ENCODE data around the gene PIP5K1C.

Gene PIP5K1C

DNA sequence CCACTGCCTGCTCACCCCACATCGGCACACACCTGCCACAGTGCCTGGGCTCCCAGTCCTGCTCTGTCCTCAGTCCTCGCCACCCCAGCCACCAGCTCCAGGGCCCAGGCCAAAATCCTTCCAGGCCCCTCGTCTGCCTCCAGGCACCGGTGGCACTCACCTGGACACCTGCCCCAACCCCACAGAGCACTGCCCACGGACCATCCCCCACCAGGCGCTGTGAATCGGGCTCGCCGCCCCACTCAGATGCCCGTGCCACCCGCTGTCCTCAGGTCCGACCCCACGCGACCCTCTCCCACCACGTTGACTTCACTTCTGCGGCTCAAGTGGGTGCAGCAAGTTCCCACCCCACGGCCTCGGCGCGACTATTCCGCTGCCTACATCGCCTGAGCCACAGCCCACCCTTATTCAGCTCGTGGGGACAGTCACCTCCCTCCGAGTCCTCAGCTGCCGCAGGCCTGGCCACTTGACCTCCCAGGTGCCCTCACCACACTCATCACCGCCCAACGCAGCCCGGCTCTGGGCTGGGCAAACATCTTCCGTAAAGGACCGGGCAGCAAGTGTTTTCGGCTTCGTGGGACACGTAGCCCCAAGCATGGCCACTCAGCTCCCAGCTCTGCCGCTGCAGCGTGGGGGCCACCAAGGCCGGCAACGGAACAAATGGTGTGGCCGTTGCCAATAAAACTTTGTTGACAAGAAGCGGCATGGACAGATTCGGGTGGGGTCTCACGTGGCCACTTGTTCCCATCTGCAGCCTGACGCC, 5.7 kb downstream of the PIP5K1C start:
- no peak for DNase-seq (ENCODE audit: low read depth)

DNA sequence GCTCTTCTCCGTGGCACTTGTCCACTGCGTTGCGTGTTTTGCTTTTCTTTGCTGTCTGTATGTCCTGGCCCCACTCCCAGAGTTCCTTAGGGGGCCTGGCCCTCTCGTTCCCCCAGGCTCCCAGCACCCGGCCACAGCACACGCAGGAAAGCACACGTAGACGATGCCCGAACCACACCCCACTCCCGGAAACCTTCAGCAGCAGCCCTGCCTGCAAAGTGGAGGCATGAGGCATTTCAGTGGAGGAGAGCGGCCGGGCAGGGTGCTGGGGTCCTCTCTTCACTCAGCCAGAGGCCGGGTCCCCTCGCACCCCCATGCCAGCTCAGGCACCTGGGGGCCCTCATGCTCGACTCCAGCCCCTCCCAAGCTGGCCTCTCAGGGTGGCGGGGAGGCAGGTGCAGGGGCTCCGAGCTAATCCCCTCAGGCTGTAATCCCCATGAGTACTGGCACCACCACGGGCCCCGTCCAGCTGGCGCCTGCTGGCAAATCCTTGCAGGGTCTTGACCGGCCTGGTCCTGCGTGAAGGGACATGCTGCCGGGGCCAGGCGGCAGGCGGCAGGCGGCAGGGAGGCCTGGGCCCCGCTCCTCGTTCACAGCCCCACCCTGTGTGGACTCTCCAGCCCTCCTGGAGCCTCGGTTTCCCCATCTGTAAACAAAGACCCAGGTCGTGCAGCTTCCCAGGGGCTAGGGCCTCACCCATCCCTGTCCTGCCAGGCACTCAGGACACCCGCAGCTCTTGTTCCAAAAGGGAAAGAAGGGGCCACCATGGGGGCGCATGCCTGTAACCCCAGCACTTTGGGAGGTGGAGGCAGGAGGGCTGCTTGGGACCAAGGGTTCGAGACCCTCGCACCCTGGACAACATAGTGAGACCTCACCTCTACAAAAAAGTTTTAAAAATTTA, 7.0 kb downstream of the PIP5K1C start:
- DNase-seq (ENCODE audit: low read depth), result no peak

DNA sequence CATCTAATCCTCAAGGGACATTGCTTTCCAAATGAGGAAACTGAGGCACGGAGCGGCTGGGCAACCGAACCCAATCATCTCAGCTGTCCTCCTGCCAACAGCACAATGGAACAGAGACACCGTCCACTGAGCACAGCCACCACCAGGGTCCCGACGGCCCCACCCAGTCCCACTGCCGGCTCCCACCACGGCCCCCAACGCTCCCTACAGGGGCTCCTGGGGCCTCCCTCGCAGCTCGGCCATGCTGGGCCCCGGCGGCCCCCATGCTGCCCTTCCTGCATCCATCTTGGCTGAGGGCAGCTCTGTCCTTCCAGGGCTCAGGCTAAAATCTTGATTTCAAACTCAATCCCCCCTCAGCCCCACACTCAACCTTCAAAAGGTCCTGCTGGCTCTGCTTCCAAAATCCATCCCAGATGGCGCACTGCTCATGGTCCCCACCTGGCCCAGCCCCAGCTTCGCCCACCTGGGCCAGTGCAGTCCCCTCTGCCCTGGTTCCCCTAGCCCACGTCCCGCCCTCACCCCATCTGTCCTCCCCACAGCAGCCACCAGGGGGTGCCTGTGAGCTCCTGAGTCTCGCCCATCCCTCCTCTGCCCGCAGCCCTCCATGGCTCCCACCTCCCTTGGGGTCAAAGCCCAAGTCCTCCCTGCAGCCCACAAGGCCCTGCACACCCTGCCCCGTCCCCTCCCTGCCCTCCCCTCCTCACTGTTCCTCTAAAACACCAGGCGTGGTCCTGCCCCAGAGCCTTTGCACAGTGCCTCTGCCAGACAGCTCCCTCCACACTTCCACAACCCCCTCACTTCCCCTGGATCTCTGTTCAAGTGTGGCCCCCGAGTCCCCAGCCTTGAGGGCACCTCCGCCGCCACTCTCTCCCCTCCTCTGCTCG, 7.9 kb downstream of the PIP5K1C start:
- no peak for DNase-seq (ENCODE audit: low read depth)

DNA sequence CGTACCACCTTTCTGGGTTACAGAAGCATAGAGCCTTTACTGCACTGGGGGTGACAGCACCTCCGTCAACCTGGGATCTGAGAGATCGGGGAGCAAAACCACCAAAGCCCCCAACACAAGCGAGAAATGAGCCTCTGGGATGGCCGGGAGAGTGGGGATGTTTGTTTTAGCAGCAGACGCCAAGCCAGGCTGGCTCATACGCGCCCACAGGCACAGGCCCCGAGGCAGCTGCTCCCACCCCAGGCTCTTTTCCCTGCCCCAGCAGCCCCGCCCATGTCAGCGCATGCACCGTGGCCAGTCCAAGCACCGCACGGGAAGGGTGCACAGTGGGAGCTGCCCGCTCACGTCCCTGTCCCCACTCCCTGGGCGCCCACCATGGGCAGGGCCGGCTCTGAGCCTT, 8.5 kb downstream of the PIP5K1C start:
- DNase-seq (ENCODE audit: low read depth), result no peak

DNA sequence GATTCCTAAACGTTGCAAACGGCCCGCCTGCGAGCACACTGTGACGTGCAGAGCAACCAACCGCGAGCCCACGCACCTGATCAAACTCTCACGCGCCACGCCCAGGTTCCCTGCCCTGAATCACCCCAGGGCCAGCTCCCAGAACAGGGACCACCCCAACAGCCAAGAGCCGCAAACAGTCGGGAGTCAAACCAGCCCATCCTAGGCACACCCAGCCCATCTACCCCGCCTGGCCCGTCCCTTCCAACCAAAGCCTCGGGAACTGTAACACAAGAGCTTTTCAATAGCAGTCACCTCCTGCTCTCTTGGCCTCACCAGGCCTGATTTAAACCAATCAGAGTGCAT, 8.9 kb downstream of the PIP5K1C start:
- no peak for DNase-seq (ENCODE audit: low read depth)

DNA sequence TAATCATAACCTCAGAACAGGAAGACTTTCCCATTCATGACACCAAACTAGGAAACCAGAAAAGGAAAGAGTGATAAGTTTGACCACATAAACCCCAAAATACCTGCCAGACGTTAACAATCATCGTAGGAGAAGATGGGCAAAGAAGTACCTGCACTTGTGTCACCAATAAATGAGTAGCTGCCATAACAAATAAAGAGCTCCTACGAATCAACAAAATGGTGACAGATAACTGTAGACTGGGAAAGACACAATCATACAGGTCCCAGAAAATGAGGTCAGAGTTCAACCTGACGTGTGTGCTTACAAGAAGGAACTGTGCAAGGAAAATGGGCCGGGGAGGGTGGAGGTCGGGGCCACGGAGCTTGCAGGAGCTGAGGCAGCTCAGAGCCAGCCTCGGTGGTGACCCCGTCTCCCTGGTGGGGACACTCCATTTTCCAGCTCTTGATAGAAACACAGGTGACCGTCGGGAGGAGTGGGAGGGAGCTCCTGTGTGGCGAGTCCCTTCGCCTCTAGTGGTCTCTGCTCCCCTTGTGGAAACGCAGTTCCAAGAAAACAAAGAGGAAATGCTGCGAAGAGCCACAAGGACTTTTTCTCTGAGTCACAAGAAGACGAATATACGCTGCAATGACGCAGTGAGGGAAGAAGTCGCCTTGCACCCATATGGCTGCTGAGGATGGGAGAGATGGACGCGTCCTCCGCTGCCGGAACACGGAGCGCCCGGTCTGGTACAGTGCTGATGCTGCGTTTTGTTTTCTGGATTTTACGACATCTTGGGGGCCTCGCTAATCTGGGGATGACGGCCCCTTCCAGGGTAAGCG, 9.5 kb downstream of the PIP5K1C start:
- DNase-seq (ENCODE audit: low read depth), result no peak

DNA sequence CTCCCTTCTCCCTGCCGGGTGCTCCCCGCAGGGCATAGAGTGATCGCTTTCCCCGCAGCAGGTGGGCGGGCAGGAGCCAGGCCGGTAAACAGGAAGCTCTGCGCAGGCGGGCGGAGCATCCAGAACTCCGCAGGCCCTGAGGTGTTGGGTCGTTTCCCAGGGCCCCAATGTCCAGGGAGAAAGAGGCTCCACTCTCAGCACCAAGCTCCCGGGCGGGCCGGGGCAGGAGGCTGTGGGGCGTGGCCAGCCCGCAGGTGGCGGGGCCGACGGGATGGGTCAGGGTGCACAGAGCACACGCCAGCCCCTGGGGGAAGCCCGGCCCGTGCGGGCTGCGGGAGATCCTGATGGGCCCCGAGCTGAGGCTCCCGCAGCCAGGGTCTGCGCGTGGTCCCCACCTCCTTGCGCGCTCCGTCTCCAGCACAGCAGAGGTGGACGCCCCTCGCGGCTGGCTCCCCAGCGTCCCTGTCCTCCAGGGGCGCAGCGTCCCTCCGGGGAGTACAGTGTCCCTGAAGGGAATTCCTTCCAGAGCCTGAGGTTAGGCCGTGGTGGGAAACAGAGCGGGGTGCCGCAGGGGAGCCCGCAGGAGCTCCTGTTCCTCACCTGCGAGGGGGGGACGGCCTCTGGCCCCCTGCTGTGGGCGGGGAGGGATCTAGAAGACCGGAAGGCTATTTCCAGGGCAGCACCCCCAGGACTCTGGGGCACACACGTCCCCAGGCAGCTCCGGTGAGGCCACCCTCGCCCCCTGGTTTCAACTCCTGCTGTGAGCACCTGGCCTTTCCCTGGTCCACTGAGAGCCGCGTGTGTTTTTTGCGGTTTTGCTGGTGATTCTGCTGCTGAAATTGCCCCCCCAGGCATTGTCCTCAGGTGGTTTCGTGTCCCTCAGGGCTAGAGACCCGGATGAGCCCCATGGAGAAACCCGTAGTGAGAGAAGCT, 12.2 kb downstream of the PIP5K1C start:
- DNase-seq (ENCODE audit: low read depth), result no peak

DNA sequence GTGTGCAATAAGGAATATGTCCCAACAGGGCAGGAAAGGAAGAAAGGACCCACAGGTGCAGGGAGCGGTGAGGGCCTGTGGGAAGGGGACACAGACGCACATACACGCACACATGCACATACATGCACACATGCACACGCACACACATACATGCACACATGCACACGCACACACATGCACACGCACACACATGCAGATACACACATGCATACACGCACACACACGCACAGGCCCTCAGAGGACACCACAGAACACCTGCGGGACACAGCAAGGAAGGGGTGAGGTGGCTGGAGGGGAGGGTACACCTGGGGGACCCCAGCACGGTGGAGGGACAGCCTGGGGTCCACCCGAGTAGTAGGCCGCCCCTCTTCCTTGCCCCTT, 12.9 kb downstream of the PIP5K1C start:
- DNase-seq (ENCODE audit: low read depth), result no peak

DNA sequence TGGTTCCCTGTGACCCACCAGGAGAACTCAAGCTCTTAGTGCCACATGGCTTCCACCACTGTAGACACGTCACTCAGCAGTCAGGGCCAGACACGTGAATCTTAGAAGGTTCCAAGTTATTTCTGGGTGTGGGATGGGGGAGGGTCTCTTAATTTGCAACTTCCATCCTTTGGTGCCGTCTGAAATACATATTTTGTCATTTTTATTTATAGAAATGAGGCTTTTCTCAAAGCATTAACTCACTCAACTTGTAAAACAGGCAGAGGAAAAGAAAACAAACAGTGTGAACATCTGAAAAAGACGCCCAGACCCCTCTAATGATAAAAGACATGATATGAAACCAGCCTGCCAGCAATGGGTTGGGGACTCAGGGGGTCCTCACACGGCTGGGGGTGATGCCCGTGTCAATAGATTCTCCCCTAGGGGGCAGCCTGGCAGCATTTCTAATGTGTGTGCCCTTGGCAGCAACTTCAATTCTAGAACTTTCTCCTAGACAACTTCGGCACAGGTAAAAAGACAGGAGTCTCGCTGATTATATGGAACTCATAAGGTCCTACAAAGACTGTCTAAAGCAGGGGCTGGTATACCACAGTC, 15.4 kb downstream of the PIP5K1C start:
- no peak for DNase-seq (ENCODE audit: low read depth)

DNA sequence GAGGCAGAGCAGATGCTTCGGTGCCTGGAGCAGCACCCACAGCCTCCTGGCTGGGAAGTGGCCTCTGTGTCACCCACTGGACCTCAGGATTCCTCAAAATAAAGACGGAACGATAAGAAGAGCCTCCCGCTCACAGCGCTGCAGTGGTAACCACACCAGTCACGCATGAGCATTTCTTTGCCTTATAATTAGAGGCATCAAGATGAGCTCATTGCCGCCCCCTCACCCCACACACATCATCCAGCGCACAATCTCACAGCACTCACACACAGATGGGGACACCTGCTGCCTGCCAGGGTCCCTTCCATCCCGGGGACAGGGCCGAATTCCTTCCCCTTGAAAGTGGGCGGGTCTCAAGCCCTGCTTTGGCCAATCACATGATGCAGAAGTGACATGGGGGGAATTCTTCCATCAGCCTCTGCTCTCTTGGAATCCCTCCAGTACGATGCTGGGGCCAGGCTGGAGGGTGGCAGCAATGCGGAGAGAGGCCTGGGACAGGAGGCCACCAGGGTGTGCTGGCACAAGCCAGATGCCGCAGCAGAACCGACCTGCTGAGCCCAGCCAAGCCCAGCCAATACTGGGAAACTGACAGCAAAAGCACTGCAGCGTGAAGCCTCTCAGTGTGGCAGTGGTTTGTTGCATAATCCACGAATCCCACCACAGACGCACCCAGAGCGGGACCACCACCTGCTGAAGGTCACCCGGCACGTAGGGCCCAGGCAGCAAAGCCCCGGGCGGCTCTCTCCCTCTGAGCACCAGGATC, 16.0 kb downstream of the PIP5K1C start:
- peak; percentile 81 for DNase-seq (ENCODE audit: low read depth)

DNA sequence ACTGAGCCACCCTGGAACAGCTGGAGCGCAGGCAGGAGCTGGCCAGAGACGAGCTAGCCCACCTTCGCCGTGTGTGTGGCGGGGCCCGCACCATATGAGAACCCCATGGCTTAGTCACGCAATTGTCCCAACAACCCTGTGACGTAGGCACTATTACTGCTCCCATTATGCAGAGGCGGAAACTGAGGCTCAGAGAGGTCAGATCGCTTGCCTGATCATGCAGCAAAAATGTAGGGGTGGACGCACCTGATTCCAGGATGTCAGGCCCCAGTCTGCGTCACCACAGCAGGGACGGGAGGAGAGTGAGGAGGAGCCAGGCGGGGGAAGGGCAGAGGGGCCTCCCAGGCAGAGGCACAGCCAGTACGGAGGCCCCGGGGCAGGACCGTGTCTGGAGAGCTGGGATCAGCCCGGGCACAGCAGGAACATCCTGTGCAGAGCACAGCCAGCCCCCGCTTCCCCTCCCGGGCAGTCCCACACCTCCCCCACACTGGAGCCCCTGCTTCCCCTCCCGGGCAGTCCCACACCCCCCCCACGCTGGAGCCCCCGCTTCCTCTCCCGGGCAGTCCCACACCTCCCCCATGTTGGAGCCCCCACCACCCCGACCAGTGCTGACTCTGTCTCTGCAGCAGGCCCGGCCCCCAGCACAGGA, 16.7 kb downstream of the PIP5K1C start:
- peak; percentile 88 for DNase-seq (ENCODE audit: low read depth)

DNA sequence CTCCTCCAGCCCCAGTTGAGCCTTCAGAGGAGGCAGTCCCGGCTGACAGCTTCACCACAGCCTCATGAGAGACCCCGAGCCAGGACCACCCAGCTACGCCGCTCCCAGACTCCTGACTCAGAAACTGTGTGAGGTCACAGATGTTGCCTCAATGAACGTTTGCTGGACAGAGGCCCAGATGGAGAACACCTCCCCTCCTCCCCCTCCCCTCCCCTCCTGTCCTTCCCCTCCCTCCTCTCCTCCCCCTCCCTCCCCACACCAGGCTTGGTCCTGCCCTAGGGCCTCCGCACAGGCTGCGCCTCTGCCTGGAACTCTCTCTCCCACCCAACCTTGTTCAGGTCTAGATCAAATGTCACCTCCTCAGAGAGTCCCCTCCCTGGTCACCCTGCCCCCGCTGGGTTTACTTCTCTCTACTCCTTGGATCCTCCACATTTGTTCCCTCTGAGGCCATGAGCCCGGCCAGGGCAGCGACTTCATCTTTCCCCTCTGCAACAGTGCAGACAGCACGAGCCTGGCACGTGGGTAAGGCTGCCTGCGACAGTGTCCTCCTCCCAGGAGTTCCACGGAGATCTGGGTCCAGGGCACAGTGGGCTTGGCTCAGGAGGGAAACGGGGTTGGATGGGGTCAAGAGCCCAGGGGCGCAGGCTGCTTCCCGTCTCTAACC, 17.4 kb downstream of the PIP5K1C start:
- DNase-seq (ENCODE audit: low read depth), result peak; percentile 86

DNA sequence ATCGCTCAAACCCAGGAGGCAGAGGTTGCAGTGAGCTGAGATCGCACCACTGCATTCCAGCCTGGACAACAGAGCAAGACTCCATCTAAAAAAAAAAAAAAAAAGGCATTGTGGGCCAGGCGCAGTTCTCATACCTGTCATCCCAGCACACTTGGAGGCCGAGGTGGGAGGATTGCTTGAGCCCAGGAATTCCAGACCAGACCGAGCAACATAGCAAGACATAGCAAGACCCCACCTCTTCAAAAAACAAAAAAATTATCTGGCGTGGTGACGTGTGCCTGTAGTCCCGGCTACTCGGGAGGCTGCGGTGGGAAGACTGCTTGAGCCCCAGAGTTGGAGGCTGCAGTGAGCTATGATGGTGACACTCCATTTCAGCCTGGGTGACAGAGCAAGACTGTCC, 18.0 kb downstream of the PIP5K1C start:
- no peak for DNase-seq (ENCODE audit: low read depth)

DNA sequence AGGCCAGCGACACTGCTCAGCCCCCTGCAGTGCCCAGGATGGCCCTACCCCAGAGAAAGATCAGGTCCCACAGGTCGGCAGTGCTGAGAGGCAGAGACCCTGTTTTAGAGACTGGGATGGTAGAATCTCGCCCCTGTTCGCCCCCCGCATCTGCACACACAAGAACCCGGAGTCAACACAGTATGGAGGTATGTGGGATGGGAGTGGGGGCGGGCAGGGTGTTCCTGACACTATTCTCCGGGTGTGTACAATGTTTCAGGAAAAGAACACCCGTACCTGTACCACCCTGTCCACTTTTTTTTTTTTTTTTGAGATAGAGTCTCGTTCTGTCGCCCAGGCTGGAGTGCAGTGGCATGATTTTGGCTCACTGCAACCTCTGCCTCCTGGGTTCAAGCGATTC, 19.3 kb downstream of the PIP5K1C start:
- no peak for DNase-seq (ENCODE audit: low read depth)

DNA sequence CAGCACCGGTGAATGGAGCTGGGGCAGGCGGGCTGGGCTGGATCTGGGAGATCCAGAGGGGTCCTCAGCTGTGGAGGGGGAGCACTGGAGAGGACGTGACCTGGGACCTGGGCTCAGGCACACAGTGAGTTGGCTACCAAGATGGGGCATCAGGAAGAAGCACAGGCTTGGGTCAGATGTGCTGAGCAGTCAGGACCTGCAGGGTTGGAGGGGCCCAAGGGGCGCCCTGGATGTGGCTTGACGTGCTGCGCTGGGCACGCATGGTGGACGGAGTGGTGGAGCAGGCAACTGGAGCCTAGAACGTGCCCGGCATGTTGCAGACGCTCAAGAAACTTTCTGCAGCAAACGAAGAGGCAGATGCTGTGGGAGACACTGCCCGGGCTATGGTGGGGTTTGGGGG, 20.7 kb downstream of the PIP5K1C start:
- DNase-seq (ENCODE audit: low read depth), result no peak

DNA sequence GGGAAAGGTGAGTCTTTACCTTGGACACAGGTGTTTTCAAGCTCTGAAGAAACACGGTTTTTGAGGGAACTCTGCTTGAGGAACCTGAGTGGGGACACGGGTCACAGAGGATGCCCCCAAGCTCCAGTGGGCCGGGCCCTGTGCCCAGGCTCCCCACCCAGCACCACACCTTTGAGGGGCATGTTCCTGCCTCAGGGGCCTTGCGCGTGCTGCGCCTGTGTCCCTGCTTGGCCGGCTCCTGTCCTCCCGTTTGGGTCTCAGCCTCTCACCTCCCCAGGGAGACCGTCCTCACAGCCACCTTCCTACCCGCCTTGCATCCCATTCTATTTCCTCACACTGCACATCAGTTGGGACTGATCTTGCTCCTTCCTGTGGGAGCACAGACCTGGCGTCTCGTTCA, 21.1 kb downstream of the PIP5K1C start:
- DNase-seq (ENCODE audit: low read depth), result no peak

DNA sequence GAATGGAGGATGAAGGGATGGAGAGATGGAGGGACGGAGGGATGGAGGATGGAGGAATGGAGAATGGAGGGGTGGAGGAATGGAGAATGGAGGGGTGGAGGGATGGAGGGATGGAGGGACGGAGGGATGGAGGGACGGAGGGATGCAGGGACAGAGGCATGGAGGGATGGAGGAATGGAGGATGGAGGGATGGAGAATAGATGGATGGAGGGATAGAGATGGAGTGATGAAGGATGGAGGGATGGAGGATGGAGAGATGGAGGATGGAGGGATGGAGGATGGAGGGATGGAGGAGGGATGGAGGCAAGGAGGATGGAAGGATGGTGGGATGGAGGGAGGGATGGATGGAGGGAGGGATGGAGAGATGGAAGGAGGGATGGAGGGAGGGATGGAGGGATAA, 22.1 kb downstream of the PIP5K1C start:
- no peak for DNase-seq (ENCODE audit: low read depth)

Measured in iris pigment epithelial cell (primary cell).